HEK293T (cell line): Measurements from ENCODE around the gene R3HCC1L.

Experiments used
- CTBP1 ChIP-seq: fragments of 450-650 bp; IDR thresholded peaks from 2 replicates; pipeline ENCODE4 v1.6.1; 2016; ENCODE audit warnings: borderline replicate concordance
- ELF4 ChIP-seq: fragments of 450-650 bp; IDR thresholded peaks from 2 replicates; pipeline ENCODE4 v1.6.1; 2017; ENCODE audit warnings: antibody characterized with exemption
- FOXK2 ChIP-seq: fragments of 450-650 bp; IDR thresholded peaks from 2 replicates; pipeline ENCODE4 v1.6.1; 2016; ENCODE audit warnings: mild to moderate bottlenecking
- FOXM1 ChIP-seq: fragments of 450-650 bp; IDR thresholded peaks from 2 replicates; pipeline ENCODE4 v1.6.1; 2017; ENCODE audit warnings: mild to moderate bottlenecking, borderline replicate concordance
- HDGF ChIP-seq: fragments of 450-650 bp; IDR thresholded peaks from 2 replicates; pipeline ENCODE4 v1.6.1; 2017; ENCODE audit warnings: antibody characterized with exemption, borderline replicate concordance
- L3MBTL2 ChIP-seq: fragments of 450-650 bp; conservative IDR thresholded peaks from 2 replicates; pipeline ENCODE4 v1.6.1; 2016; ENCODE audit warnings: mild to moderate bottlenecking
- NFRKB ChIP-seq: fragments of 450-650 bp; IDR thresholded peaks from 2 replicates; pipeline ENCODE4 v1.6.1; 2016; ENCODE audit warnings: mild to moderate bottlenecking, moderate library complexity
- SP1 ChIP-seq: fragments of 450-650 bp; IDR thresholded peaks from 2 replicates; pipeline ENCODE4 v1.6.1; 2017
- TARDBP ChIP-seq: fragments of 450-650 bp; IDR thresholded peaks from 2 replicates; pipeline ENCODE4 v1.6.1; 2016

DNA sequence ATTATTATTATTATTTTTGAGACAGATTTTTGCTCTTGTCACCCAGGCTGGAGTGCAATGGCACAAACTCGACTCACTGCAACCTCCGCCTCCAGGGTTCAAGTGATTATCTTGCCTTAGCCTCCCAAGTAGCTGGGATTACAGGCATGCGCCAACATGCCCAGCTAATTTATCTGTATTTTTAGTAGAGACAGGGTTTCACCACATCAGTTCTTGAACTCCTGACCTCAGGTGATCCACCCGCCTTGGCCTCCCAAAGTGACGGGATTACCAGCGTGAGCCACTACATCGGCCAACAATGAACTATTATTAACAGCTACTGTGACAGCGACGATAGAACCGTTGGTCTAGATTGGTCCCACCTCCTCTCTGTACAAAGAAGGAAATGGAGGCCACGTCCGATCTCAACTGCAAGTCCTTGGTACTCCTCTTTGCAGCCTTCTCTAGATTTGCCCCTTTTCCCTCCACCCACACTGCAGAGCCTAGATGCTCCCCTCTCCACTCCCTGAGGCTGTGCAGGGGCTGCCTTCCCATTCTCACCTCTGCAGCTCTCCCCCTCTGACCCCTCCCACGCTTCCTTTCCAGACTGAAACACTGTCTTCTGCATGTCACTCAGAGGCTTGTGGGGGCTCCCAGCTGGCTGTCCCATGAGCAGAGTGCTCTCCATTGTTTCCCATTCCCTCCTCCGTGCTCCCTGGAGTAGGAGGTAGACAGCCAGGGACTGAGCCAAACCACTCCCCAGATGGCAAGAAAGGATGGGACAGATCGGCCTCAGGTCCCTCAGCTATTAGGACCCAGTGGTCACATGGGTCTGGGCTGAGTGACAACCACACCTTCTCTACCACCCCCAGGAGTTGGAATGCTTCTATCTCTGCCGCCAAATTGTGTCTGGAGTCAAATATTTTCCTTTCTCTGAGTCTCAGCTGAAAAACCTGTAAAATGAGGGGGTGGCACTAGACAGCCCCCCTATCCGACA lies 131.2 kb downstream of the R3HCC1L start:
- TF ChIP-seq FOXK2 (no peak), TARDBP (no peak), NFRKB (no peak), HDGF (no peak), SP1 (no peak), L3MBTL2 (no peak), ELF4 (no peak), CTBP1 (no peak), FOXM1 (no peak)
